Measurements from ENCODE around the gene CBLC.
A peak's percentile ranks its signal among the peaks of the same experiment; 100 is the strongest.

CBLC gene, protein sequence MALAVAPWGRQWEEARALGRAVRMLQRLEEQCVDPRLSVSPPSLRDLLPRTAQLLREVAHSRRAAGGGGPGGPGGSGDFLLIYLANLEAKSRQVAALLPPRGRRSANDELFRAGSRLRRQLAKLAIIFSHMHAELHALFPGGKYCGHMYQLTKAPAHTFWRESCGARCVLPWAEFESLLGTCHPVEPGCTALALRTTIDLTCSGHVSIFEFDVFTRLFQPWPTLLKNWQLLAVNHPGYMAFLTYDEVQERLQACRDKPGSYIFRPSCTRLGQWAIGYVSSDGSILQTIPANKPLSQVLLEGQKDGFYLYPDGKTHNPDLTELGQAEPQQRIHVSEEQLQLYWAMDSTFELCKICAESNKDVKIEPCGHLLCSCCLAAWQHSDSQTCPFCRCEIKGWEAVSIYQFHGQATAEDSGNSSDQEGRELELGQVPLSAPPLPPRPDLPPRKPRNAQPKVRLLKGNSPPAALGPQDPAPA

DNA sequence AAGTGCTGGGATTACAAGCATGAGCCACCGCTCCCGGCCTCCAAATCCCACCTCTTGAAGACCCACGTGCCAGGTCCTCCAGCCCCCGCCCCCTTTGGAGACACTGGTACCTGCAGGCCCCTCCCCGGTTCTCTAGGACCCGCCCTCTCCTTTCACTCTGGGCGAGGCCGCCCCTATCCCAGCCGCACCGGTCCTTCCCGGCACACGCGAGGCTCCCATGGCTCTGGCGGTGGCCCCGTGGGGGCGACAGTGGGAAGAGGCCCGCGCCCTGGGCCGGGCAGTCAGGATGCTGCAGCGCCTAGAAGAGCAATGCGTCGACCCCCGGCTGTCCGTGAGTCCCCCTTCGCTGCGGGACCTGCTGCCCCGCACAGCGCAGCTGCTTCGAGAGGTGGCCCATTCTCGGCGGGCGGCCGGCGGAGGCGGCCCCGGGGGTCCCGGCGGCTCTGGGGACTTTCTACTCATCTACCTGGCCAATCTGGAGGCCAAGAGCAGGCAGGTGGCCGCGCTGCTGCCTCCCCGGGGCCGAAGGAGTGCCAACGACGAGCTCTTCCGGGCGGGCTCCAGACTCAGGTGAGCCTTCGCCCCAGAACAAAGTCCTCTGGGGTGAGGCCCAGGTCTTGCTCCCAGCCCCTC is at the start of gene CBLC:
TSS of gene CBLC (plus strand) at position 176 of the 633 bp plus-strand sequence. CDS start at position 218, 42 bp downstream.
- DNase-seq (ENCODE audit: low spot score): no peak

DNA sequence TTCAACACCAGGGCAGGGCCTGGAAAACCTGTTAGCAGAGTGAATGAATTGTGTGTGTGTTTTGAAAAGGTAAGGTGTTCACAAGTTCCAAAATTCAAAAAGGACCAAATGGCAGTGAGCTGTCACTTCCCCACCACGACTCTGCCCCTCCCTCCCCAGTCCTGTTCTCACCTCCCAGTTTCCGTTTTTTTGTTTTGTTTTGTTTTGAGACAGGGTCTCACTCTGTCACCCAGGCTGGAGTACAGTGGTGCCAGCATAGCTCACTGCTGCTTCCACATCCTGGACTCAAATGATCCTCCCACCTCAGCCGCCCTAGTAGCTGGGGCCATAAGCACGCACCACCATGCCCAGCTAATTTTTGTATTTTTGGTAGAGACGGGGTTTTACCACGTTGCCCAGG is 49.5 kb upstream of the CBLC start:
- DNase-seq (ENCODE audit: low spot score): no peak

DNA sequence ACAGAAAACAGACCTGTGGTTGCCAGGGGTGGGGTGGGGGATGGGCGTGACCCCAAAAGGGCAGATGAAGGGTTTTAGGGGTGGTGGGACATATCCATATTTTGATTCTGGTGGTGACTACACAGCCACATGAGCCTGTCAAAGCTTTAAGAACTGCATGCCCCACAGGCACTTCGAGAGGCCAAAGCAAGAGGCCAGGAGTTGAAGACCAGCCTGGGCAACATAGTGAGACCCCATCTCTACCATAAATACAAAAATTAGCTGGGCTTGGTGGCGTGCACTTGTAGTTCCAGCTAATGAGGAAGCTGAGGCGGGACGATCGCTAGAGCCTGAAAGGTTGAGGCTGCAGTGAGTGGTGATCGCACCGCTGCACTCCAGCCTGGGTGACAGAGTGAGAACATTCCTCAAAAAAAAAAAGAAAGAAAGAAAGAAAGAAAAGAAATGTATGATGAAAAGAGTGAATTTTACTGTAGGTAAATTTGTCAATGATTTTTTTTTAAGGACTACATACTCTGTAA is 48.1 kb upstream of the CBLC start:
- no peak for DNase-seq (ENCODE audit: low spot score)

DNA sequence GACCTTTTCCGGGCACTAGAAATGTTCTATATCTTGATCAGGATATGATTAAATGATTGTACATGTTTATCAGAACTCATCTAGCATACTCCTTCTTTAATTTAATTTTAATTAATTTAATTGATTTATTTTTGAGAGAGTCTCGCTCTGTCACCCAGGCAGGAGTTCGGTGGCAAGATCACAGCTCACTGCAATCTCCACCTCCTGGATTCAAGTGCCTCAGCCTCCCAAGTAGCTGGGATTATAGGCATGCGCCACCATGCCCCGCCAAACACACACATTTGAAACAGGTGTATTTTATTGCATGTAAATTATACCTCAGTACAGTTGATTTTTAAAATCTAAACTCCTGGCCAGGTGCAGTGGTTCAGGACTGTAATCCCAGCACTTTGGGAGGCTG is 46.6 kb upstream of the CBLC start:
- DNase-seq (ENCODE audit: low spot score): no peak

DNA sequence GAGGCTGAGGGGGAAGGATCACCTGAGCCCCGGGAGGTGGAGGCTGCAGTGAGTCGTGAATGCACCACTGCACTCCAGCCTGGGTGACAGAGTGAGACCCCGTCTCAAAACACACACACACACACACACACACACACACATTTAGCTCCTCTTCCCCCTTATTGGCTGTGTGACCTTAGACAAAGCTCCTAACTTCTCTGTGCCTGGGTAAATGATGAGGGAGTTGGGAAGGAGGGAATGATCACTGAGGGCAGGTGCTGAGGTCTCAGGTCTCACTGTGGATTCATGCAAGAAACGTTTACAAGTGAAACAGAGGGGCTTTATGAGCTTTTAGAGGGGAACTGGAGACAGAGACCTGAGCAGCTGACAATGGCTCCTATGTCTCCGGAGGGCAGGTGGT is 46.1 kb upstream of the CBLC start:
- DNase-seq (ENCODE audit: low spot score): no peak

DNA sequence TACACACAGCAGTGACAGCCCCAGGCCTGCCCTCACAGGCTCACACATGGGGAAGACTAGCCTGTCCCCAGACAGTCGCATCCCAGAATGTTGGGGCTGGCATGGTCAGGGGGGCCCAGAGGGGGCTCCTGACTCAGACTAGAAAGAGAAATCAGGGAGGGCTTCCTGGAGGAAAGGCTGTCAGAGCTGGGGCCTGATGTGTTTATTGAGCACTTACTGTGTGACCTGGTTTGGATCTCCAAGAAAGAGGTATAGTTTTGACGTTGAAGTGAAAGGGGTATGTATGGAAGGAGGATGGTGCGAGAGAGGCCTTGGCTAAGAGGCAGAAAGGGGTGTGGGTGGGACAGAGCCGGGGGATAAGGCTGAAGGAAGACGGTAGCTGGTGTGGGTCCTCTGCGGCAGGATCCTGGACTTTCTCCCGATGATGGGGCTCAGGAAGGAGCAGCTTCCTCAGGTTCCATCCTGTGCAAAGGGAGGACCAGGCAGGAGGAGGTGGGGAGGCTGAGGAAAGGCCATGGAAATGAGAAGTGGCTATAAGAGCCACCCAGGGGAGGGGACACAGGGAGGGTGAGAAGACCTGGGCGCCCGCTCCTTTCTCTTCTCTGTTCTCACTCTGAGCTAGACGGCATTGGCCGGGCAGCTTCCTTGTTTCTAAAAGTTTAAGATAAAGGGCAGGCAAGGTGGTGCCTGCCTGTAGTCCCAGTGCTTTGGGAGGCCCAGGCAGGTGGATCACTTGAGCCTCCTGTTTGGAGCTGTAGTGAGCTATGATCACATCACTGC is 45.3 kb upstream of the CBLC start:
- no peak for DNase-seq (ENCODE audit: low spot score)

DNA sequence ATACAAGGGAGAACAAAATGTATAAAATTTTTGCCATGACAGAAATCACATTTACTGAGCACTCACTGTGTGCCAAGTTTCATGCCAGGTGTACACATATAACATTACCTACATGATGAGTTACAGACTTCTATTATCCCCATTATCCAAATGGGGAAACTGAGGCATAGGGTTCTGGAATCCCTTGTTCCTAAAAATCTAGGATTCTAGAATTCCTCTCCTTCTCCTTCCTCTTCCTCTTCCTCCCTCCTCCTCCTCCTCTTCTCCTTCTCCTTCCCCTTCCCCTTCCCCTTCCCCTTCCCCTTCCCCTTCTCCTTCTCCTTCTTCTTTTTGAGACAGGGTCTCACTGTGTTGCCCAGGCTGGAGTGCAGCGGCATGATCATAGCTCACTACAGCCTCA is 43.3 kb upstream of the CBLC start:
- DNase-seq (ENCODE audit: low spot score): no peak

DNA sequence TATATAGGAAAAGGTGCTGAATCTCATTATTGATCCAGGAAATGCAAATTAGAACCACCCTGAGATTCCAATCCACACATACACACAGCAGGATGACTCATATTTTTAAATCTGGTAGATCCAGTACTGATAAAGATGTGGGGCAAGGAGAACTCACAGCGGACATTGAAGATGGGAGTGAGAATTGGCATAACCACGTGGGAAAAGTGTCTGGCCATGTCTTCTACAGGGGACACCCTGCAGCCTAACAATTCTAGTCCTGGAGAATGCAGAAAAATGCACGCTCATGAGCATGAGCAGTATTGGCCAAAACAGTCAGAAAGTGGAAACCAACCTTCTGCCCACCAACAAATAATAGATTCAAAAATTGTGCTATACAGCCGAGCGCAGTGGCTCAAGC is 42.7 kb upstream of the CBLC start:
- DNase-seq (ENCODE audit: low spot score): no peak

DNA sequence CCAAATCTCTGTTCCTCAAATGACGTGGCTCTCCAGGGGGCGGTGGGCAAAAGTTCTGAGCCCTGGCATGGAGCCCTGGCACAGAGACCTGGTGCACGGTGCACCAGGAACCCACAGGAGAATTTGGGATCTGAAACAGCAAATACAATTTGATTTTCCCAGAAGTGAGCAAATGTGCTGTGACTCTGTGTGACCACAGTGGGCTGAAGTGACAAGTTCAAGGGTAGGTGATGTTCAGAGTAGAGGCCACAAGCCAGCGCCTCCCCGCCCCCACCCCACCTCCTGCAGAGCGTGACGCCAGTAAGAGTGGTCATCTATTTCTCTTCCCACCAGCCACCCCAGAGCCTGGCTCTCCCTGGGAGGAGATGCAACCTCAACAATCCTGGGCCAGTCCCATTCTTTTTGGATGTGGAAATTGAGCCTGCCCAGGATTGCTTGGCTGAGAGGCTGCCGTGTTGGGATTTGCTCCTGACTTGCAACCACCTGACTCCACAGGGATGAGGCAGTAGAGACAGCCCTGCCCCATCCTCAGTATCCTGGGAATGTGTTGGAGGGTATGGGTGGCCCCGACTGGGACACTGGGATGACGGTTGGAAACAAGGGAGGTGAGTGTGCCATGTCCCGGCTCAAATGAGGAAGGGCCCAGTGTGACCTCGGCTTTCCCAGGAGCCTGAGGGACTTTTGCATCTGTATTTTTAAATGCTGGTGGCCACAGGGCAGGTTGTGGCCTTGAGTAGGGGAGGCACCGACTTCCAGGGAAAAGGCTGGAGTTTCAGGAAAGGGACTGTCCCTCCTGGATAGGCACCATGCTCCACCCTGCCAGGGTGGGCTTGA is 40.2 kb upstream of the CBLC start:
- DNase-seq (ENCODE audit: low spot score): no peak

DNA sequence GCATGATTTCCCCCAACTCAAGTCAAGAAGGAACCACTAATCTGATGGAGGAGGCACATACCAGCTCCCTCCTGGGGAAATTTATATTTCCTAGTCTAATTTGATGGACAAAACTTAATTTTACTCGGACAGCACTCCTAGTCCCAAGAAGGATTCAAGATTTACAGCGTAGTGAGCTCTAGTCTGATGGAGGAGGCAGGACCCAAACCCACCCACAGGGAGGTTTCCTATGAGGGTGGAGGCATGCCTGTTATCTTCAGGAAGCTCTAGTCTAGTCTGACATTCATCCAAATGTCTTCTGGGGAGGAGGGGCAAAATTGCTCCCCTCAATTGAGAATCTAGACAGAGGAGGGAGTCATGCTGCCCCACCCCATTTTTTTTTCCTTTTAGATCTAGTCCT is 39.6 kb upstream of the CBLC start:
- no peak for DNase-seq (ENCODE audit: low spot score)

DNA sequence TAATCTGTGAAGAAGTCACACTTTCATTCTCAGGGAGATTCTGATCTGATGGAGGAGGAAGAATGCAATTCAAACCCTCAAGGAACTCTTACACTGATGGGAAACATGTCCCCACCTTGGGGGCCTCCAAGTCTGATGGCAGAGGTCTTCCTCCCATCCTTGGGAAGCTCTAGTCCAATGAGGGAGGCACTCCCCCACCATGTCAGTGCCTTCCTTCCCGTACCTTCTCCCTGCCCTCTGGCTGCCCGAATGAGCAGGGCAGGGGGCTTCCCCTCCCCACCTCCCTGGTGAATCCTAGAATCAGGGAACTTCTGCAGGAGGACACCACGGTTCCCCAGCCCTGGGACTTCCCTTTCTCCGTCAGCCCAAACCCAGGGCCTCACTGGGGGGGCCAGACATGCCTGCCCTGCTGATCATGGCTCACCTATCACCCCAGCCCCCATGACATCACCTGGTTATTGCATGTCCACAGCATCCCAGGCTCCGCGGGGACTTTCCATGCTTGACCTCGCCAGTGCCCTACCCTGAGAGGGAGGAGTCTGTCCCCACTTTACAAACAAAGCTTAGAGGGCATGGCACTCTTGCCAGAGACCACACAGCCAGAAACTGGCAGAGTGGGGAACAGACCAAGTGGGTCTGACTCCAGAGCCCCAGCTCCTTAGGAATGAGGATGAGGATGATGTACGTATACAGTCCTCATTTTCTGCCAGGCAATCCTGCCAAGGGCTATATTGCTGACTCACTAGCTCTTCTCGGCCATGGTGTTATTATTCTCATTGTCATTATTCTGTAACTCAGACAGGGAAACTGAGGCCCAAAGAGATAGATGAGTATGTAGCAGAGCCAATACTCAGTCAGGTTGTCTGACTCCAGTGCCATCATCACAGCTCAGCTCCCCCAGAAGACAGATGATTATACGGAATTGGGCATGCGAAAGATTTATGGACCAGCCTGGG is 38.8 kb upstream of the CBLC start:
- DNase-seq (ENCODE audit: low spot score): no peak

DNA sequence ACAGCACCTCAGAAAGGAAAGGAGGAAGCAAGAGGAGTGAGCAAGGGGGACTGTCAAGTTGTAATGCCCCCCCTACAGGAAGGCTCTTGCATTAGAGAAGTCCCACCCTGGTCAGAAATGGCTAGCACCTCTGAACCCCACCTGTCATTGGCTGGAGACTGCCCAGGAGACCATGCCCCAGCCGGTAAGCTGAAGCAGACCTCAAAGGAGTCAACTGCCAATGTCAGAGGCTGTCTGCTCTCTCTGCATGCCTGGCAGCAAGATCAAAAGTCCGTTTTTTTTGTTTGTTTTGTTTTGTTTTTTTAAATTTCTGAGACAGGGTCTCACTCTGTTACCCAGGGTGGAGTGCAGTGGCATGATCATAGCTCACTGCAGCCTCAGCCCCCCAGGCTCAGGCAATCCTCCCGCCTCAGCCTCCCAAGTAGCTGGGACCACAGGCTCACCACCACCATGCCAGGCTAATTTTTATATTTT is 37.3 kb upstream of the CBLC start:
- DNase-seq (ENCODE audit: low spot score): no peak

DNA sequence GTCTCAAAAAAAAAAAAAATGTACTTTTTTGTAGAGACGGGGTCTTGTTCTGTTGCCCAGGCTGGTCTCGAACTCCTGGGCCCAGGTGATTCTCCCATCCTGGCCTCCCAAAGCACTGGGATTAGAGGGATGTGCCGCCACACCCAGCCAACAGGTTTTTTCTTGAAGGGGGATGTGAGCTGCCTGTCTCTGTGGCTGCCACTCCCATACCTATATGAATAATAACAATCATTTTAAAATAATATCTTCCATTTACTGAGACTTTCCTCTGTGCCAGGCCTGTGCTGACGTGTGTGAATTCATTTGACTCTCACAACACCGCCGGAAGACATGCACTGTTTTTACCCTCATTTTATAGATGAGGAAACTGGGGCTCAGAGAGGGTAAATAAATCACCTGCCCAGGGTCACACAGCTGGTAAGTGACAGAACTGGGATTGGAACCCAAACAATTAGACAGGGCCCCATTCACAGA is 36.4 kb upstream of the CBLC start:
- DNase-seq (ENCODE audit: low spot score): no peak

DNA sequence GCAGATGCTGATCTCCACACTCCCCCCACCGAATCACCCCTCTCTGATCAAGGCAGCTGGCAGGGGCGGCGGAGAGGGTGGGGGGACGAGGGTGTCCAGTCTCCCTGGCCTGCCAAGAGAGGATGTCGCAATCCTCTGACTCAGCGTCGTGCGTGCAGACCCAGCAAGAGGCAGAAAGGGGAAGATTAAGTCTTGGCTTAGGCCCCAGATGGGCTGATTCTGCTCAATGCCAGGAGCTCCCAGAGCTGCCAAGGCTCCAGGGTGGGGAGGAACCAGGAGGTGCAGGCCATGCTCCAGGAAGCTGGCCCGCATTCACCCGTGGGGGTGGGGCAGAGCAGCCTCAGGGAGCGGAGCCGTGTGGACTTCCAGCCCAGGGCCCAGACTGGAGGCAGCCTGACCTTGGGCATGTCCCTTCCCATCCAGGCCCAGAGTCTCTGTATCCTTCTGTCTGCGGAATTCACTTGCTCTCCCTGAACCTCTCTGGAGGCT is 35.8 kb upstream of the CBLC start:
- peak; percentile 97 for DNase-seq (ENCODE audit: low spot score)

DNA sequence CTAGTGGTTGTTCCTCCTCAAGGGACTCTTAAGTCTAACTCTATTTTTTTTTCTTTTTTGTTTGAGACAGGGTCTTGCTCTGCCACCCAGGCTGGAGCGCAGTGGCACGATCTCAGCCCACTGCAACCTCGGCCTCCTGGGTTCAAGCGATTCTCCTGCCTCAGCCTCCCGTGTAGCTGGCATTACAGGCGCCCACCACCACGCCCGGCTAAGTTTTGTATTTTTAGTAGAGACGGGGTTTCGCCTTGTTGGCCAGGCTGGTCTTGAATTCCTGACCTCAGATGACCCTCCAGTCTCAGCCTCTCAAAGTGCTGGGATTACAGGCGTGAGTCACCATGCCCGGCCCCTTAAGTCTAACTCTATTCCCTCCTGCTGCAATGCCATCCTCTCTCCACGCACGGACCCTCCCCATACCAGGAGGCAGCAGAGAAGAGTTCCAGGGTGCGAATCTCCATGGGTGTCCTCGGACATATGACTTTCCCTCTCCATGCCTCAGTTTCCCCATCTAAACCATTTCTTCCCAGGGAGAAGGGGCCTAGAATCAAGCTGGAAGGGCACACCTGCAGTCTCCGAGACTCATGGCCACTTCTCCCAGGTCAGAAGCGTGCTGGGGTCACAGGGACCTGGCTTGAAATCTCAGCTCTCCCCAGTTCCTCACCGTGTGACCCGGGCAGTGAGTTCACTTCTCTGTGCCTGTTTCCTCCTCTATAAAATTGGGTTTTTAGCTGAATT is 35.2 kb upstream of the CBLC start:
- DNase-seq (ENCODE audit: low spot score): no peak

DNA sequence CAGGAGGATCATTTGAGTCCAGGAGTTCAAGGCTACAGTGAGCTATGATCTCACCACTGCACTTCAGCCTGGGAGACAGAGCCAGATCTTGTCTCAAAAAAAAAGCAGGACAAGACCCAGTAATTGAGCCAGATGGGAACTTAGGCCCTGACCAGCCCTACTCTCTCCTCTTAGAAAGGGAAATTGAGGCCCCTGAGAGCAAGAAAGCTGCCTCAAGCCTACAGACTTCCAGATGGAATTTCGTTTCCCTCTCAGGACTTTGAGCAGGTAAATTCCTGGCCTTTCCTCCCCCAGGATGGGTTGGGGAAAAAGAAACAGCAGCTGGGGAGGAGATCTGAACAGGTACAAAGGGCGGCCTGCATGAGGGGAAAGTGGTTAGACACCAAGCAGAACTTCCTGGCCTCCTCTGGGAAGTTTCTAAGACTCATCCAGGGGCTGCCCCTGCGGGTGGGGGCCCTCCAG is 32.8 kb upstream of the CBLC start:
- DNase-seq (ENCODE audit: low spot score): no peak

DNA sequence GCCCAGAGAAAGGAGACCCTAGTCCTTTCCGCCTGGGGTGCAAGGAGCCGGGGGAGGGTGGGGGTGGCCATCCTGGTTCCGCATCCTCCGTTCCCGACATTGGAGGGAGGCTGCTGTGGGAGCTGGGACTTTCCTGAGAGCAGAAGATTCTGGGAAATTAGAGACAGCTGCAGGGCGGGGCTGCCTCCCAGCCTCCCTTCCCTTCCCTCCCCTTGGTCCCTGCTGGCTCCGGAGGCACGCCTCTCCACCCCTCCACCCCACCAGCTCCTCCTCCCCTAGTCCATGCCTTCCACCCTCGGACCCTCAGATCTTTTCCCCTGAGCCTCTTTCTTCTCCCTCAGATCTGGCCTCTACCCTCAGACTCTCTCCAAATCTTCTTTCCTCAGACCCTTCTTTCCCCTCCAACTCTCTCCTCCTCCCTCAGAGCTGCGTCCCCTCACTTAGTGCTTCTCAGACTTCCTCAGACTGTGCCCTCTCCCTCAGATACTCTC is 32.3 kb upstream of the CBLC start:
- DNase-seq (ENCODE audit: low spot score): no peak

DNA sequence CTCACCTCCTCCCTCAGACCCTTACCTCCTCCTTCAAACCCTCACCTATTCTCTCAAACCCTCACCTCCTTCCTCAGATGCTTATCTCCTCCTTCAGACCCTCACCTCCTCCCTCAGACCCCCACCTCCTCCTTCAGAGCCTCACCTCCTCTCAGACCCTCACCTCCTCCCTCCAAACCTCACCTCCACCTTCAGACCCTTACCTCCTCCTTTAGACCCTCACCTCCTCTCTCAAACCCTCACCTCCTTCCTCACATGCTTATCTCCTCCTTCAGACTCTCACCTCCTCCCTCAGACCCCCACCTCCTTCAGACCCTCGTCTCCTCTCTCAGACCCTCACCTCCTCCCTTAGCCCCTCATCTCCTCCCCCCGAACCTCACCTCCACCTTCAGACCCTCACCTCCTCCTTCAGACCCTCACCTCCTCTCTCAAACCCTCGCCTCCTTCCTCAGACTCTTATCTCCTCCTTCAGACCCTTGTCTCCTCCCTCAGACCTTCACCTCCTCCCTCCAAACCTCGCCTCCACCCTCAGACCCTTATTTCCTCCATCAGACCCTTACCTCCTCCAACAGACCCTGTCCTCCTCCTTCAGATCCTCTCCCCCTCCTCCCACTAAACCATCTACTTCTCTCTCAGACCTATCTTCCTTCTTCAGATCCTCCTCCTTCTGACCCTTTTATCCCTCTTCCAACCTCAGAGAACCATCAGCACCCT is 31.6 kb upstream of the CBLC start:
- no peak for DNase-seq (ENCODE audit: low spot score)

DNA sequence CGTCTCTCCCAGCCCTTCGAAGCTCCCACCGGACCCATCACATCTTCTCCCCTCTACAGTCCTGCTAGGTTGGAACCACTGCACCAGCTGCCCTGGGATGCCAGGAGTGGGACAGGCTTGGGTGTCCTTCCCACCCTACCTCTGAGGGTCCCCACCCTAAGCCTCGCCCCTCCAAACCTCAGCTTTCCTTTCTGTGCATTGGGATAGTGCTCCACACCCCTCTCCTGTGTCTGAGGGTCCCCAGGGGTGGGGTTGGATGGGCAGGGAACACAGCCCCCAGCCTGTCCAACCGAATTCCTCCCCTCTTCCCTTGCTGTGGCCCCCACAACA is 31.1 kb upstream of the CBLC start:
- no peak for DNase-seq (ENCODE audit: low spot score)
